ENCODE measurements around the gene STON1.
A peak's percentile ranks its signal among the peaks of the same experiment; 100 is the strongest.

The STON1 gene

DNA sequence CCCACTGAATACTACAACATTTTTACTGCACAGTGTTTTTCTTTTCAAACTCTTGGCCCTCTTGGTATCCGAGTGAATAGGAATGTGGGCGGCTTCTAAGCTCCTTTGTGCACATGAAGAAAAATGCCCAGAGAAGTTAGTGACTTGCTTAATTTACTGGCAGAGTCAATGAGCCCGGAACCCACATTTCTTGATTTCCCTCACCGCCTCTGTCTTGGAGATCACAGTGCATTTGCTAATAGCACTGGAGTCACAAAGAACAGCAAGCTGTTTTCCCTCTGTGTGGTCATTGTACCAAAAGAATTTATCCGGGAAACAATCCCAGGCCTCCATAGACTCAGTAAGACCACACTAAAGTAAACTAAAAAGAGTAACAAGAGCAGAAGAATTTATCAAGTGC, 18.9 kb downstream of the STON1 start:
- no peak for ATAC-seq
- TF ChIP-seq, protein P1, sequence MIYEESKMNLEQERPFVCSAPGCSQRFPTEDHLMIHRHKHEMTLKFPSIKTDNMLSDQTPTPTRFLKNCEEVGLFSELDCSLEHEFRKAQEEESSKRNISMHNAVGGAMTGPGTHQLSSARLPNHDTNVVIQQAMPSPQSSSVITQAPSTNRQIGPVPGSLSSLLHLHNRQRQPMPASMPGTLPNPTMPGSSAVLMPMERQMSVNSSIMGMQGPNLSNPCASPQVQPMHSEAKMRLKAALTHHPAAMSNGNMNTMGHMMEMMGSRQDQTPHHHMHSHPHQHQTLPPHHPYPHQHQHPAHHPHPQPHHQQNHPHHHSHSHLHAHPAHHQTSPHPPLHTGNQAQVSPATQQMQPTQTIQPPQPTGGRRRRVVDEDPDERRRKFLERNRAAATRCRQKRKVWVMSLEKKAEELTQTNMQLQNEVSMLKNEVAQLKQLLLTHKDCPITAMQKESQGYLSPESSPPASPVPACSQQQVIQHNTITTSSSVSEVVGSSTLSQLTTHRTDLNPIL (CRISPR knock-in tag; IDR thresholded peaks at IDR 0.05; ENCODE audit: low read depth): no peak
- no peak for TF ChIP-seq TCF4 (CRISPR knock-in tag; IDR thresholded peaks at IDR 0.05; ENCODE audit: borderline replicate concordance)
- TF ChIP-seq GLIS3 (CRISPR knock-in tag; IDR thresholded peaks at IDR 0.05): no peak
- no peak for TF ChIP-seq BACH2 (CRISPR knock-in tag; IDR thresholded peaks at IDR 0.05; ENCODE audit: borderline replicate concordance)
- TF ChIP-seq ZNF565 (CRISPR knock-in tag; conservative IDR thresholded peaks at IDR 0.05; ENCODE audit: low read depth): no peak
- TF ChIP-seq ZC3H10 (CRISPR knock-in tag; IDR thresholded peaks at IDR 0.05): no peak
- no peak for TF ChIP-seq ZFP30 (CRISPR knock-in tag; IDR thresholded peaks at IDR 0.05)
- TF ChIP-seq, protein P2, sequence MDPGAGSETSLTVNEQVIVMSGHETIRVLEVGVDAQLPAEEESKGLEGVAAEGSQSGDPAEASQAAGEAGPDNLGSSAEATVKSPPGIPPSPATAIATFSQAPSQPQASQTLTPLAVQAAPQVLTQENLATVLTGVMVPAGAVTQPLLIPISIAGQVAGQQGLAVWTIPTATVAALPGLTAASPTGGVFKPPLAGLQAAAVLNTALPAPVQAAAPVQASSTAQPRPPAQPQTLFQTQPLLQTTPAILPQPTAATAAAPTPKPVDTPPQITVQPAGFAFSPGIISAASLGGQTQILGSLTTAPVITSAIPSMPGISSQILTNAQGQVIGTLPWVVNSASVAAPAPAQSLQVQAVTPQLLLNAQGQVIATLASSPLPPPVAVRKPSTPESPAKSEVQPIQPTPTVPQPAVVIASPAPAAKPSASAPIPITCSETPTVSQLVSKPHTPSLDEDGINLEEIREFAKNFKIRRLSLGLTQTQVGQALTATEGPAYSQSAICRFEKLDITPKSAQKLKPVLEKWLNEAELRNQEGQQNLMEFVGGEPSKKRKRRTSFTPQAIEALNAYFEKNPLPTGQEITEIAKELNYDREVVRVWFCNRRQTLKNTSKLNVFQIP (CRISPR knock-in tag; IDR thresholded peaks at IDR 0.05; ENCODE audit: borderline replicate concordance, low read depth): no peak
- no peak for TF ChIP-seq ISL1 (CRISPR knock-in tag; IDR thresholded peaks at IDR 0.05)
- TF ChIP-seq ESRRG (CRISPR knock-in tag; IDR thresholded peaks at IDR 0.05): no peak
- TF ChIP-seq RARB (CRISPR knock-in tag; IDR thresholded peaks at IDR 0.05): no peak
- TF ChIP-seq TOX (CRISPR knock-in tag; IDR thresholded peaks at IDR 0.05; ENCODE audit: borderline replicate concordance): no peak
- TF ChIP-seq ZFP3 (CRISPR knock-in tag; IDR thresholded peaks at IDR 0.05): no peak
- TF ChIP-seq ZNF70 (CRISPR knock-in tag; IDR thresholded peaks at IDR 0.05): no peak
- TF ChIP-seq OSR1 (CRISPR knock-in tag; IDR thresholded peaks at IDR 0.05): no peak

DNA sequence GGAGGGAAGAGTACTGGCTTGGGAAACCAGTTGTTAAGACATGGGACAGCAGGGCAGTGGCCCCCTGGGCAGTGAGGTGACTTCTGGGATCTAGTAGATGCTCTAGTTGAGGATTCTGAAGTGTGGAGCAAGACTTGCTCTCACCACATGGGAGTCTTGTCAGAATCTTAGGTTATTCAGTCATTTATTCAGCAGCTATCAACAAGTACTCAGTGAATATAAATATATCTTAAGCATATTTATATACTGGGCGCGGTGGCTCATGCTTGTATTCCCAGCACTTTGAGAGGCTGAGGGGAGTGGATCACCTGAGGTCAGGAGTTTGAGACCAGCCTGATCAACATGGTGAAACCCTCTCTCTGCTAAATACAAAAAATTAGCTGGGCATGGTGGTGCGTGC, 20.0 kb downstream of the STON1 start:
- TF ChIP-seq, protein P3, sequence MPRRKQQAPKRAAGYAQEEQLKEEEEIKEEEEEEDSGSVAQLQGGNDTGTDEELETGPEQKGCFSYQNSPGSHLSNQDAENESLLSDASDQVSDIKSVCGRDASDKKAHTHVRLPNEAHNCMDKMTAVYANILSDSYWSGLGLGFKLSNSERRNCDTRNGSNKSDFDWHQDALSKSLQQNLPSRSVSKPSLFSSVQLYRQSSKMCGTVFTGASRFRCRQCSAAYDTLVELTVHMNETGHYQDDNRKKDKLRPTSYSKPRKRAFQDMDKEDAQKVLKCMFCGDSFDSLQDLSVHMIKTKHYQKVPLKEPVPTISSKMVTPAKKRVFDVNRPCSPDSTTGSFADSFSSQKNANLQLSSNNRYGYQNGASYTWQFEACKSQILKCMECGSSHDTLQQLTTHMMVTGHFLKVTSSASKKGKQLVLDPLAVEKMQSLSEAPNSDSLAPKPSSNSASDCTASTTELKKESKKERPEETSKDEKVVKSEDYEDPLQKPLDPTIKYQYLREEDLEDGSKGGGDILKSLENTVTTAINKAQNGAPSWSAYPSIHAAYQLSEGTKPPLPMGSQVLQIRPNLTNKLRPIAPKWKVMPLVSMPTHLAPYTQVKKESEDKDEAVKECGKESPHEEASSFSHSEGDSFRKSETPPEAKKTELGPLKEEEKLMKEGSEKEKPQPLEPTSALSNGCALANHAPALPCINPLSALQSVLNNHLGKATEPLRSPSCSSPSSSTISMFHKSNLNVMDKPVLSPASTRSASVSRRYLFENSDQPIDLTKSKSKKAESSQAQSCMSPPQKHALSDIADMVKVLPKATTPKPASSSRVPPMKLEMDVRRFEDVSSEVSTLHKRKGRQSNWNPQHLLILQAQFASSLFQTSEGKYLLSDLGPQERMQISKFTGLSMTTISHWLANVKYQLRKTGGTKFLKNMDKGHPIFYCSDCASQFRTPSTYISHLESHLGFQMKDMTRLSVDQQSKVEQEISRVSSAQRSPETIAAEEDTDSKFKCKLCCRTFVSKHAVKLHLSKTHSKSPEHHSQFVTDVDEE (CRISPR knock-in tag; IDR thresholded peaks at IDR 0.05): no peak
- TF ChIP-seq GLIS3 (CRISPR knock-in tag; IDR thresholded peaks at IDR 0.05) (no peak), RARB (CRISPR knock-in tag; IDR thresholded peaks at IDR 0.05) (no peak), ZNF70 (CRISPR knock-in tag; IDR thresholded peaks at IDR 0.05) (no peak), TCF4 (CRISPR knock-in tag; IDR thresholded peaks at IDR 0.05; ENCODE audit: borderline replicate concordance) (no peak), OSR1 (CRISPR knock-in tag; IDR thresholded peaks at IDR 0.05) (no peak), ARNTL (CRISPR knock-in tag; IDR thresholded peaks at IDR 0.05; ENCODE audit: borderline replicate concordance, low read depth) (no peak), ZC3H10 (CRISPR knock-in tag; IDR thresholded peaks at IDR 0.05) (no peak), PPARA (CRISPR knock-in tag; IDR thresholded peaks at IDR 0.05; ENCODE audit: borderline replicate concordance) (no peak), TOX (CRISPR knock-in tag; IDR thresholded peaks at IDR 0.05; ENCODE audit: borderline replicate concordance) (no peak), ZFP3 (CRISPR knock-in tag; IDR thresholded peaks at IDR 0.05) (no peak), CSDC2 (CRISPR knock-in tag; IDR thresholded peaks at IDR 0.05) (no peak)
- TF ChIP-seq, protein P1 (CRISPR knock-in tag; IDR thresholded peaks at IDR 0.05; ENCODE audit: low read depth): no peak
- ATAC-seq: no peak

DNA sequence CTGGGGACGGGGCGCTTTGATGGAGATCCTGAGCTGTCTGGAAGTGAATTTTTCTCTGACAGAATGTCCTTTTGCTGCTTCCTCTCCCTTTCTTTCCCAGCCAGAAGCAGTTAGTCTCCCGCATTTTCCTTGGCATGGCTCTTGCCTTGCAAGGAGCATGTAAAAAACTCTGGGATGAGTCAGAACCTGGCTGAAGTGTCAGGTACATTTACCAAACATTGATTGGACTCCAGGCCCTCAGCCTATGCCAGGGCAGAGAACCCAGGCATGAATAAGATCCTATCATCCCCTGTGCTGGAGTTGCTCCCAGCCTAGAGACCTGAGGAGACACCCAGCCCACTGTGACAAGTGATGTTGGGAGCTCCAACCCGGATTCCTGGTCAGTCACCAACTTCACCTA, 21.6 kb downstream of the STON1 start:
- ATAC-seq: peak; percentile 54
- TF ChIP-seq, protein P1 (CRISPR knock-in tag; IDR thresholded peaks at IDR 0.05; ENCODE audit: low read depth): no peak
- TF ChIP-seq ZFP30 (CRISPR knock-in tag; IDR thresholded peaks at IDR 0.05) (no peak), TOX (CRISPR knock-in tag; IDR thresholded peaks at IDR 0.05; ENCODE audit: borderline replicate concordance) (no peak), PPARA (CRISPR knock-in tag; IDR thresholded peaks at IDR 0.05; ENCODE audit: borderline replicate concordance) (no peak), ZNF70 (CRISPR knock-in tag; IDR thresholded peaks at IDR 0.05) (no peak), OSR1 (CRISPR knock-in tag; IDR thresholded peaks at IDR 0.05) (no peak), ZC3H10 (CRISPR knock-in tag; IDR thresholded peaks at IDR 0.05) (no peak), ISL1 (CRISPR knock-in tag; IDR thresholded peaks at IDR 0.05) (no peak)
- TF ChIP-seq, protein P2 (CRISPR knock-in tag; IDR thresholded peaks at IDR 0.05; ENCODE audit: borderline replicate concordance, low read depth): no peak
- TF ChIP-seq, protein P4, sequence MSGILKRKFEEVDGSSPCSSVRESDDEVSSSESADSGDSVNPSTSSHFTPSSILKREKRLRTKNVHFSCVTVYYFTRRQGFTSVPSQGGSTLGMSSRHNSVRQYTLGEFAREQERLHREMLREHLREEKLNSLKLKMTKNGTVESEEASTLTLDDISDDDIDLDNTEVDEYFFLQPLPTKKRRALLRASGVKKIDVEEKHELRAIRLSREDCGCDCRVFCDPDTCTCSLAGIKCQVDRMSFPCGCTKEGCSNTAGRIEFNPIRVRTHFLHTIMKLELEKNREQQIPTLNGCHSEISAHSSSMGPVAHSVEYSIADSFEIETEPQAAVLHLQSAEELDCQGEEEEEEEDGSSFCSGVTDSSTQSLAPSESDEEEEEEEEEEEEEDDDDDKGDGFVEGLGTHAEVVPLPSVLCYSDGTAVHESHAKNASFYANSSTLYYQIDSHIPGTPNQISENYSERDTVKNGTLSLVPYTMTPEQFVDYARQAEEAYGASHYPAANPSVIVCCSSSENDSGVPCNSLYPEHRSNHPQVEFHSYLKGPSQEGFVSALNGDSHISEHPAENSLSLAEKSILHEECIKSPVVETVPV (CRISPR knock-in tag; IDR thresholded peaks at IDR 0.05): no peak
- TF ChIP-seq, protein P5, sequence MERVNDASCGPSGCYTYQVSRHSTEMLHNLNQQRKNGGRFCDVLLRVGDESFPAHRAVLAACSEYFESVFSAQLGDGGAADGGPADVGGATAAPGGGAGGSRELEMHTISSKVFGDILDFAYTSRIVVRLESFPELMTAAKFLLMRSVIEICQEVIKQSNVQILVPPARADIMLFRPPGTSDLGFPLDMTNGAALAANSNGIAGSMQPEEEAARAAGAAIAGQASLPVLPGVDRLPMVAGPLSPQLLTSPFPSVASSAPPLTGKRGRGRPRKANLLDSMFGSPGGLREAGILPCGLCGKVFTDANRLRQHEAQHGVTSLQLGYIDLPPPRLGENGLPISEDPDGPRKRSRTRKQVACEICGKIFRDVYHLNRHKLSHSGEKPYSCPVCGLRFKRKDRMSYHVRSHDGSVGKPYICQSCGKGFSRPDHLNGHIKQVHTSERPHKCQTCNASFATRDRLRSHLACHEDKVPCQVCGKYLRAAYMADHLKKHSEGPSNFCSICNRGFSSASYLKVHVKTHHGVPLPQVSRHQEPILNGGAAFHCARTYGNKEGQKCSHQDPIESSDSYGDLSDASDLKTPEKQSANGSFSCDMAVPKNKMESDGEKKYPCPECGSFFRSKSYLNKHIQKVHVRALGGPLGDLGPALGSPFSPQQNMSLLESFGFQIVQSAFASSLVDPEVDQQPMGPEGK (CRISPR knock-in tag; IDR thresholded peaks at IDR 0.05; ENCODE audit: borderline replicate concordance): no peak

Data from SK-N-SH treated with all-trans-retinoic acid at 6 μM for 48 hours (cell line).